Nephron (organoid): ENCODE results near the gene PGAM4.

Experiments used
- H3K27ac Mint-ChIP-seq, 3 experiments: 2 replicates each; pipeline ENCODE4 v1.8.0; 2020; ENCODE audit warnings: mixed read lengths in 3 of 3, mild to moderate bottlenecking in 2 of 3, moderate library complexity in 1 of 3
- H3K27me3 Mint-ChIP-seq: 2 replicates; pipeline ENCODE4 v1.8.0; 2021; ENCODE audit warnings: low read depth, mild to moderate bottlenecking, moderate library complexity, mixed read lengths
- H3K36me3 Mint-ChIP-seq: 2 replicates; pipeline ENCODE4 v1.8.0; 2020; ENCODE audit warnings: low read depth, mixed read lengths
- H3K4me1 Mint-ChIP-seq: 2 replicates; pipeline ENCODE4 v1.8.0; 2020; ENCODE audit warnings: mixed read lengths
- H3K4me3 Mint-ChIP-seq, 3 experiments: 2 replicates each; pipeline ENCODE4 v1.8.0; 2020; ENCODE audit warnings: mild to moderate bottlenecking in 3 of 3, mixed read lengths in 3 of 3, moderate library complexity in 2 of 3
- H3K9me3 Mint-ChIP-seq: 2 replicates; pipeline ENCODE4 v1.8.0; 2020; ENCODE audit warnings: mixed read lengths
- CTCF ChIP-seq, 3 experiments: fragments of 200-600 bp; sonication (generic); IDR thresholded peaks; one replicate each; pipeline ENCODE4 v1.5.0; 2021; ENCODE audit warnings: antibody characterized with exemption in 3 of 3; ENCODE audit not compliant: unreplicated experiment in 3 of 3

Gene PGAM4

GRCh38 chrX:77967631-77968030 lies 1.8 kb downstream of the PGAM4 start:
- Mint-ChIP-seq H3K27ac (peak overlapping the region; percentile 54 to 85 (median 61)), H3K4me1 (no peaks in the 10 kb centered on the region), H3K9me3 (peaks cover 15% of the 10 kb centered on the region), H3K4me3 (no peak overlapping the region), H3K36me3 (peaks cover 20% of the 10 kb centered on the region), H3K27me3 (peaks cover 3% of the 10 kb centered on the region)
- no peak for TF ChIP-seq CTCF (IDR thresholded peaks at IDR 0.05; ENCODE audit: unreplicated experiment in 3 of 3)

GRCh38 chrX:77966361-77966760 lies 3.1 kb downstream of the PGAM4 start:
- no peak overlapping the region for H3K4me3 Mint-ChIP-seq
- no peaks in the 10 kb centered on the region for H3K27me3 Mint-ChIP-seq
- H3K9me3 Mint-ChIP-seq, result peaks cover 15% of the 10 kb centered on the region
- H3K4me1 Mint-ChIP-seq, result no peaks in the 10 kb centered on the region
- H3K36me3 Mint-ChIP-seq, result peaks cover 20% of the 10 kb centered on the region
- H3K27ac Mint-ChIP-seq, result no peak overlapping the region
- TF ChIP-seq CTCF (IDR thresholded peaks at IDR 0.05; ENCODE audit: unreplicated experiment in 3 of 3), result no peak

GRCh38 chrX:77962068-77962902 lies 7.2 kb downstream of the PGAM4 start:
- Mint-ChIP-seq H3K4me3 (no peak overlapping the region), H3K4me1 (no peaks in the 10 kb centered on the region), H3K36me3 (peaks cover 17% of the 10 kb centered on the region), H3K27me3 (no peaks in the 10 kb centered on the region), H3K27ac (no peak overlapping the region), H3K9me3 (peaks cover 28% of the 10 kb centered on the region)
- TF ChIP-seq CTCF (IDR thresholded peaks at IDR 0.05; ENCODE audit: unreplicated experiment in 3 of 3), result no peak

- TF ChIP-seq CTCF (IDR thresholded peaks at IDR 0.05; ENCODE audit: unreplicated experiment in 3 of 3), result no peak
- peaks cover 27% of the 10 kb centered on the region for H3K9me3 Mint-ChIP-seq
- H3K4me1 Mint-ChIP-seq, result no peaks in the 10 kb centered on the region
- peaks cover 13% of the 10 kb centered on the region for H3K36me3 Mint-ChIP-seq
- H3K27me3 Mint-ChIP-seq, result no peaks in the 10 kb centered on the region
- no peak overlapping the region for H3K27ac Mint-ChIP-seq
- H3K4me3 Mint-ChIP-seq, result no peak overlapping the region
Observed at GRCh38 chrX:77961063-77961462, 8.4 kb downstream of the PGAM4 start.

GRCh38 chrX:77960567-77960966 lies 8.9 kb downstream of the PGAM4 start:
- peaks cover 26% of the 10 kb centered on the region for H3K9me3 Mint-ChIP-seq
- no peak overlapping the region for H3K4me3 Mint-ChIP-seq
- no peak overlapping the region for H3K27ac Mint-ChIP-seq
- no peaks in the 10 kb centered on the region for H3K4me1 Mint-ChIP-seq
- no peak for TF ChIP-seq CTCF (IDR thresholded peaks at IDR 0.05; ENCODE audit: unreplicated experiment in 3 of 3)
- peaks cover 8% of the 10 kb centered on the region for H3K36me3 Mint-ChIP-seq
- no peaks in the 10 kb centered on the region for H3K27me3 Mint-ChIP-seq

- Mint-ChIP-seq H3K4me3 (no peak overlapping the region), H3K9me3 (peaks cover 16% of the 10 kb centered on the region), H3K27ac (peak overlapping the region; percentile 25 to 72 (median 53))
Observed at GRCh38 chrX:77953708-77954107, 15.7 kb downstream of the PGAM4 start.

More at GRCh38 chrX:77953708-77954107, 15.7 kb downstream of the PGAM4 start:
- no peaks in the 10 kb centered on the region for H3K27me3 Mint-ChIP-seq
- peaks cover 6% of the 10 kb centered on the region for H3K4me1 Mint-ChIP-seq
- no peaks in the 10 kb centered on the region for H3K36me3 Mint-ChIP-seq
- no peak for TF ChIP-seq CTCF (IDR thresholded peaks at IDR 0.05; ENCODE audit: unreplicated experiment in 3 of 3)
